SU-DHL-6 (cell line): ENCODE results near the gene CNTRL.

ENCODE experiments used
- H2AFZ ChIP-seq: fragments of 200-600 bp; sonication (generic); 2 replicates; pipeline ENCODE4 v1.6.1; 2014; ENCODE audit warnings: low read depth, mild to moderate bottlenecking, moderate library complexity, mixed read lengths, antibody characterized with exemption, low read length; ENCODE audit not compliant: severe bottlenecking
- H3F3A ChIP-seq: fragments of 200-600 bp; shearing (Covaris generic); 2 replicates; pipeline ENCODE4 v1.6.0; 2016; ENCODE audit warnings: antibody characterized with exemption, mild to moderate bottlenecking; ENCODE audit not compliant: insufficient read depth
- H3K27ac ChIP-seq: fragments of 200-600 bp; sonication (generic); 2 replicates; pipeline ENCODE4 v1.5.1; 2016; ENCODE audit warnings: low read depth, mild to moderate bottlenecking, low read length, moderate library complexity, mixed read lengths
- H3K27me3 ChIP-seq: fragments of 200-600 bp; sonication (generic), shearing (Covaris generic); 2 replicates; pipeline ENCODE4 v1.6.0; 2014; ENCODE audit warnings: mild to moderate bottlenecking, low read length
- H3K36me3 ChIP-seq: fragments of 200-600 bp; sonication (generic); 2 replicates; pipeline ENCODE4 v1.6.1; 2014; ENCODE audit warnings: mild to moderate bottlenecking, low read length, mixed read lengths
- H3K4me2 ChIP-seq: fragments of 300-600, 200-600 bp; shearing (Covaris generic), sonication (generic); 2 replicates; pipeline ENCODE4 v1.6.0; 2014; ENCODE audit warnings: low read length, low read depth, mild to moderate bottlenecking; ENCODE audit not compliant: poor library complexity, severe bottlenecking
- H3K4me3 ChIP-seq: fragments of 200-600 bp; sonication (generic); 2 replicates; pipeline ENCODE4 v1.5.1; 2014; ENCODE audit warnings: antibody characterized with exemption, low read length, mild to moderate bottlenecking, mixed read lengths; ENCODE audit not compliant: insufficient read depth, poor library complexity, severe bottlenecking
- H3K79me2 ChIP-seq: fragments of 200-600 bp; sonication (generic); 2 replicates; pipeline ENCODE4 v1.6.1; 2014; ENCODE audit warnings: mild to moderate bottlenecking, low read length, moderate library complexity; ENCODE audit not compliant: insufficient read depth
- H3K9ac ChIP-seq: fragments of 200-600 bp; sonication (generic); 2 replicates; pipeline ENCODE4 v1.7.0; 2014; ENCODE audit warnings: mild to moderate bottlenecking, low read length
- H3K9me2 ChIP-seq: fragments of 200-600 bp; sonication (generic); replicated peaks from 2 replicates; pipeline ENCODE4 v1.6.1; 2014; ENCODE audit warnings: low read length; ENCODE audit not compliant: insufficient read depth
- H3K9me3 ChIP-seq: fragments of 200-600 bp; sonication (generic); 2 replicates; pipeline ENCODE4 v1.6.1; 2014; ENCODE audit warnings: low read length, mixed read lengths; ENCODE audit not compliant: insufficient read depth
- H4K20me1 ChIP-seq: fragments of 200-600 bp; sonication (generic); 2 replicates; pipeline ENCODE4 v1.6.1; 2014; ENCODE audit warnings: low read depth, mild to moderate bottlenecking, antibody characterized with exemption, low read length, moderate library complexity, mixed read lengths
- EZH2phosphoT487 ChIP-seq: fragments of 200-600 bp; sonication (generic), shearing (Covaris generic); conservative IDR thresholded peaks from 2 replicates; pipeline ENCODE4 v1.6.1; 2018; ENCODE audit warnings: mild to moderate bottlenecking, antibody characterized with exemption, low read length, moderate library complexity, mixed read lengths
- TF ChIP-seq, protein P1 (sequence below): fragments of 200-600 bp; sonication (generic); IDR thresholded peaks from one replicate; pipeline ENCODE4 v1.5.1; 2017; ENCODE audit warnings: antibody characterized with exemption, mild to moderate bottlenecking, low read length, moderate library complexity; ENCODE audit not compliant: insufficient read depth, poor library complexity, severe bottlenecking

CNTRL gene

DNA sequence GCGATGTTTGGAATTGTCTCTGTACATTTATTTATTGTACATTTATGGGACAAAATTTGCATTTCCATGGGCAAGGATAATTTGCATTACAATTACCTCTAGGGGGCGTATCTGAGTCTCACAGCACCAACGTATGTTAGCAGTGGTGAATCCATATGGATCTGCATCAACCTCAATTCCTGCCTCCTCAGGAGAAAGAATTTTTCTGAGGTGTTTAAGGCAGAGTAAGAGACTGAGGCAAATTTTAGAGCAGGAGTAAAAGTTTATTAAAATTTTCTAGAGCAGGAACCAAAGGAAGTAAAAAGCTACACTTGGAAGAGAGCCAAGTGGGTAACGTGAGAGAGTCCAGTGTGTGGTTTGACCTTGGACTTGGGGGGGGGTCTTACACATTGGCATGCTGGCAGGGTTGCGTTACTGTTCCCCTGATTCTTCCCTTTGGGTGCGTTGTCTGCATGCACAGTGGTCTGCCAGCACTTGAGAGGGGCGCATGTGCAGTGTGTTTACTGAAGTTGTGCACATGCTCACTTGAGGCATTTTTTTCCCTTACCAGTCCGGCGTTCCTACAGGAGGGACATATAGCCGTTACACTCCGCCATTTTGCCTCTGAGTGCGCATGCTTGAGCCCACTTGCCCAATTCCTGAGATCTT is 147.9 kb downstream of the CNTRL start:
- Histone ChIP-seq H4K20me1 (no peaks in the 10 kb centered on the region), H3K36me3 (no peaks in the 10 kb centered on the region), H3K9ac (no peak overlapping the region), H3K79me2 (no peaks in the 10 kb centered on the region), H3K27ac (no peak overlapping the region), H3K4me2 (no peak overlapping the region), H3K4me3 (no peak overlapping the region), H3K9me2 (no peaks in the 10 kb centered on the region), H3K27me3 (no peaks in the 10 kb centered on the region), H2AFZ (no peak overlapping the region), H3F3A (no peaks in the 10 kb centered on the region), H3K9me3 (no peaks in the 10 kb centered on the region)
- TF ChIP-seq EZH2phosphoT487: no peak
- TF ChIP-seq, protein P1, sequence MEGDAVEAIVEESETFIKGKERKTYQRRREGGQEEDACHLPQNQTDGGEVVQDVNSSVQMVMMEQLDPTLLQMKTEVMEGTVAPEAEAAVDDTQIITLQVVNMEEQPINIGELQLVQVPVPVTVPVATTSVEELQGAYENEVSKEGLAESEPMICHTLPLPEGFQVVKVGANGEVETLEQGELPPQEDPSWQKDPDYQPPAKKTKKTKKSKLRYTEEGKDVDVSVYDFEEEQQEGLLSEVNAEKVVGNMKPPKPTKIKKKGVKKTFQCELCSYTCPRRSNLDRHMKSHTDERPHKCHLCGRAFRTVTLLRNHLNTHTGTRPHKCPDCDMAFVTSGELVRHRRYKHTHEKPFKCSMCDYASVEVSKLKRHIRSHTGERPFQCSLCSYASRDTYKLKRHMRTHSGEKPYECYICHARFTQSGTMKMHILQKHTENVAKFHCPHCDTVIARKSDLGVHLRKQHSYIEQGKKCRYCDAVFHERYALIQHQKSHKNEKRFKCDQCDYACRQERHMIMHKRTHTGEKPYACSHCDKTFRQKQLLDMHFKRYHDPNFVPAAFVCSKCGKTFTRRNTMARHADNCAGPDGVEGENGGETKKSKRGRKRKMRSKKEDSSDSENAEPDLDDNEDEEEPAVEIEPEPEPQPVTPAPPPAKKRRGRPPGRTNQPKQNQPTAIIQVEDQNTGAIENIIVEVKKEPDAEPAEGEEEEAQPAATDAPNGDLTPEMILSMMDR: peak; percentile 54

DNA sequence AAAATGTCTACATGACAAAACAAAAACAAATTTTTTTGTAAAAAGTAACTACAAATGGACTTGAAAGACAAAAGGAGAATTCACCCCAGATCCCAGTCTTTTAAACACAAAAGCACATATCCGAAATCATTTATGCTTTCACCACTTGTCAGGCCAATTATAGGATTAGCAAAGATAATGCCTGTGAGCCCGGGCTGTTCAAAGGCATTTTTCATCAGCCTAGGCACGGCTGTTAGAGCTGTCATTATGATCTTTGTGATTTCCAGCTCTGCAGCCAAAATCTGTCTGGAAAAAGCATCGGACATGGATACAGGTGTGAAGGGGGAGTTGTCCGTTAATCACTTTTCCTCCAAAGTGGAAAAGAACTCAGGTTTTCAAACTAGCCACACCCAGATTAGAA is 150.5 kb downstream of the CNTRL start:
- no peak overlapping the region for H3K27ac ChIP-seq
- no peaks in the 10 kb centered on the region for H3K79me2 ChIP-seq
- H3K4me2 ChIP-seq: no peak overlapping the region
- no peaks in the 10 kb centered on the region for H3K36me3 ChIP-seq
- H3K27me3 ChIP-seq: no peaks in the 10 kb centered on the region
- no peaks in the 10 kb centered on the region for H3F3A ChIP-seq
- no peak for TF ChIP-seq EZH2phosphoT487
- TF ChIP-seq, protein P1: no peak
- H3K9me3 ChIP-seq: no peaks in the 10 kb centered on the region
- no peak overlapping the region for H2AFZ ChIP-seq
- H4K20me1 ChIP-seq: no peaks in the 10 kb centered on the region
- H3K4me3 ChIP-seq: no peak overlapping the region
- no peak overlapping the region for H3K9ac ChIP-seq
- H3K9me2 ChIP-seq: no peaks in the 10 kb centered on the region

DNA sequence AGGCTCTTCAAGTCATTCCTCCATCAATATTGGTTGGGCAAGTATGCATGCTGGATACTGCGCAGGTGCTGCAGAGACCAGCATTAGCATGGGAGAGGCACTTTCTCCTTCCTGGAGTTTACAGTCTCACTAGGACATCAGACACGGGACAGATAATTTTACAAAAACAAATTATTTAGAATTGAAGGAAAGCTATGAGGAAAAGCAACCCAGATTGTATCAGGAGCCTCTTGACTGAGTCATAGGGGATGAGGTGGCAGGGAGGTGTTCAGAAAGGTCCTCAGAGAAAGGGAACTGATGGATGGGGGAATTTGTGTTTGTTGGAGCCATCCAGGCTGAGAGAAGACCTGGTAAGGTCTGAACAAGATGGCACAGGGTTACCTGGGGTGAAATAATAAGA is 151.4 kb downstream of the CNTRL start:
- Histone ChIP-seq H3K79me2 (no peaks in the 10 kb centered on the region), H3K9me3 (no peaks in the 10 kb centered on the region), H3K36me3 (no peaks in the 10 kb centered on the region), H3K4me2 (no peak overlapping the region), H3K9ac (no peak overlapping the region), H3K27ac (no peak overlapping the region), H2AFZ (no peak overlapping the region), H3K9me2 (no peaks in the 10 kb centered on the region), H3K4me3 (no peak overlapping the region), H3K27me3 (no peaks in the 10 kb centered on the region), H4K20me1 (no peaks in the 10 kb centered on the region), H3F3A (no peaks in the 10 kb centered on the region)
- TF ChIP-seq, protein P1: no peak
- TF ChIP-seq EZH2phosphoT487: no peak
